GM21723 (cell line): ENCODE measurements around the gene ONECUT1.
A peak's percentile ranks its signal among the peaks of the same experiment; 100 is the strongest.

ENCODE experiments used
- ATAC-seq: cut with Tn5 transposase; IDR thresholded peaks from one replicate; pipeline ENCODE4 v1.9.1; 2021; ENCODE audit warnings: mild to moderate bottlenecking, moderate library complexity; ENCODE audit not compliant: unreplicated experiment

ONECUT1 gene

DNA sequence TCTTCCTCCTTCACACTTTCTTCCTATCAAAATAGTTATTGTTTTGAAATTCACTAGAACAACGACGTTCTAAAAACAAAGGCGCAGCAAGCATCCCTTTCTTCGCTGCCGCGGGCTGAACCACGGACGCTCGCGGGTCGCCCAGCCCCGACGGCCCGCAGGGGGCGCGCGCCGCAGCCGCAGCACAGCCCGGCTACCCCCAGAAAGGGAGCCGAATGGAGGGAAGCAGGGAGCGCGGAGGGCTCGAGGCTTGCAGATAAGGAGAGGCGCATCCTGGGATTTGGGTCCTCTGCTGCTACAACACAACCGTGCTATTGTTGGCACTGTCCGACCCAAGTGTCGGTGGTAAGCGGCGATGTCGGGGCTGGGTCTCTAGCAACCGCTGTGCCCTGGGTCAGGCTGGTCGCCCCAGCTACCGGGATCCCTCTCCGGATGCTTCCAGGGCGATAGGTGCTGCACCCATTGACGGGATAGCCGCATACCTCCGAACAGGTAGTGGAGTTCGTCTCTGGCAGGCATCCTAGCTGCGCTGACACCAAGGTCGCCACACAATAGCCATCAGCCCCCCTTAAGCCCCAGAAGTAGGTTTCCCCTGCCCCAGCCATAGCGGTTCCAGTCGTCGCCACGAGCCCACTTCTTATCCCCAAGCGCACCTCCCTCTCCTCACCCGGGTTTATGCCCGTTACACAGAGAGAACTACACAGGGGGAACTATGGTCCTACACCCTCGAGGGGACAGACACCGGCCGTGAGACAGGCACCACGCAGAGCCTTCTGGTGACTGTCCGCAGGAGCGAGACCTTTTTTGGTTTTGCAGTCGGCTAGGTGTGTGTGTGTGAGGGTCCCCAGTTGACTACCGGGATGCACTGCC lies 6.0 kb downstream of the ONECUT1 start:
- no peak for ATAC-seq

GRCh38 chr15:52783191-52783829 lies 6.8 kb downstream of the ONECUT1 start:
- ATAC-seq = no peak

GRCh38 chr15:52782514-52782913 lies 7.6 kb downstream of the ONECUT1 start:
- no peak for ATAC-seq

- peak; percentile 66 for ATAC-seq
Measured at GRCh38 chr15:52780172-52780980, 9.8 kb downstream of the ONECUT1 start.

- ATAC-seq = no peak
Measured at GRCh38 chr15:52778457-52778856, 11.7 kb downstream of the ONECUT1 start.

- no peak for ATAC-seq
Measured at GRCh38 chr15:52772766-52773165, 17.4 kb downstream of the ONECUT1 start.

DNA sequence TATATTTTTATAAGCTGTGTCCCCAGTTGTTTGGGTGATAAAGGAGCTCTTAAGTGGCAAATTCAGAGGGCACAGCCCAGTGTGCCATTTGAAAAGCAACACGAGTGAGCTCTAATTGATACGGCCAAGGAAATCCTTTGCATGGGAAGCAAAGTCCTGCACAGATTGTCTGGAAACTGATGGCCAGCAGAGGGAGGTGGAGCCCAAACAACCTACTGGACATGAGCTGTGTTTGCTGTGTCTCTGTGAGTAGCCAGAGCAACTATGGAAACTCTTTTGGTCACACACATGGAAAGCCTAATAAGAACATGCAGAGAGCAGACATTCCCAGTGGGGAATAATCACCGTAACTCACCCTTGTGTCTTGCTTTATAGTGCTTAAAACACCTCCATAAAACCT lies 24.4 kb downstream of the ONECUT1 start:
- ATAC-seq = no peak

- no peak for ATAC-seq
Measured at GRCh38 chr15:52764731-52765130, 25.4 kb downstream of the ONECUT1 start.

- ATAC-seq = no peak
Measured at GRCh38 chr15:52762621-52763020, 27.5 kb downstream of the ONECUT1 start.

GRCh38 chr15:52760562-52760961 lies 29.6 kb downstream of the ONECUT1 start:
- ATAC-seq = no peak

GRCh38 chr15:52759969-52760368 lies 30.2 kb downstream of the ONECUT1 start:
- ATAC-seq = no peak

DNA sequence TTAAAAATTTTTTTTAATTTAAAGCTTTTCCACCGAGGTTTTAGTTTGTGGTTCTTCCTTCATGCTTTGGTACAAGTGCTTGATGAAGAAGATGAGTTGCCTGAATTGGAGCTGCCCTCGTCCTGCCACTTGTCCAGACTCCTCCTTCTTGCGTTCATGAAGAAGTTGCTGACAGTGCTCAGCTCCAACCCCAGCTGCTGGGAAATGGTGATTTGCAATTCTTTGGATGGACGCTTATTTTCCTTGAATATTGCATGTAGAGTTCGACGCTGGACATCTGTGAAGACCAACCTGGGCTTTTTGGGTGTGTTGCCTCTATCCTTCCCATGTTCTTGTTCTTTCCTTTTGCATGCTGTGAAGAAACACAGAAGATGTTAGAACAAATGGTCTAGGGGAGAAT lies 32.6 kb downstream of the ONECUT1 start:
- ATAC-seq = no peak

GRCh38 chr15:52751522-52751921 lies 38.6 kb downstream of the ONECUT1 start:
- ATAC-seq = no peak

GRCh38 chr15:52749258-52749657 lies 40.9 kb downstream of the ONECUT1 start:
- no peak for ATAC-seq

DNA sequence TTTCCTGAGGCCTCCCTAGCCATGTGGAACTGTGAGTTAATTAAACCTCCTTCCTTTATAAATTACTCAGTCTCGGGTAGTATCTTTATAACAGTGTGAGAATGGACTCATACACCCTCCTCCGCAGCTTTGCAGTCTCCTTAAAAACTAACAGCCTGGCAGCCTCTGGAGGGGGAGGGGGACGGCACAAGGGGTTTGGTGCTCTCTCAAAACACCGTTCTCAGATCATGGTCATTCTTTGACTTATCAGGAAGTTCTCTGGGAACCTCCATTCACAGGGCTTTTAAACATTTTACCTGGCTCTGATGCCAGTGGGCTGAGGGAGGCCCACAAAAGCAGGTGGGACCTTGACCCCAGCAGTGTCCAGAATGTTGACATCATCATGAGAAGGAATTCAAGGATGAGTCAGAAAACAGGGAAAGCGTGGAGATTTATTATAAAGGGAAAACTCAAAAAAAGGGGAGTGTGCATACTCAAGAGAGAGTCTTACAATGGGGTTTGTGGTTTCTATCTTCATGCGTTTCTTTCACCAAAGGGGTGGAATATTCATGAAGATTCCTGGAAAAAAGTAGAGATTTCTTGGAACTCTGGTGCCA lies 43.9 kb downstream of the ONECUT1 start:
- ATAC-seq = no peak

GRCh38 chr15:52745326-52746161 lies 44.6 kb downstream of the ONECUT1 start:
- no peak for ATAC-seq

DNA sequence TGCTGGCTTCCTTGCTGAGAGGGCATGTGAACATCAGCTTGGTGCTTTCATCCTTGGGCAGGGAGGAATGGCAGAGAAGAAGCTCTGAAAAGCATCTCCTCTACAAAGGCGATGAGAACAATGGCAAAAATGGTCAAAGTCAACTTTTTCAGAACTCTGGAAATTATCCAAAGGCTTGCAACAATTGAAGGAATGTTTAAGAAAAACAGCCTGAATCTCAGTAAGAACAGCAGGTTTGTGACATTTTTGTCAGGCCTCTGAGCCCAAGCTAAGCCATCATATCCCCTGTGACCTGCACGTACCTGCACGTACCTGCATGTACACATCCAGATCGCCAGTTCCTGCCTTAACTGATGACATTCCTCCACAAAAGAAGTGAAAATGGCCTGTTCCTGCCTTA lies 51.8 kb downstream of the ONECUT1 start:
- ATAC-seq = no peak

- no peak for ATAC-seq
Measured at GRCh38 chr15:52737720-52738119, 52.4 kb downstream of the ONECUT1 start.

DNA sequence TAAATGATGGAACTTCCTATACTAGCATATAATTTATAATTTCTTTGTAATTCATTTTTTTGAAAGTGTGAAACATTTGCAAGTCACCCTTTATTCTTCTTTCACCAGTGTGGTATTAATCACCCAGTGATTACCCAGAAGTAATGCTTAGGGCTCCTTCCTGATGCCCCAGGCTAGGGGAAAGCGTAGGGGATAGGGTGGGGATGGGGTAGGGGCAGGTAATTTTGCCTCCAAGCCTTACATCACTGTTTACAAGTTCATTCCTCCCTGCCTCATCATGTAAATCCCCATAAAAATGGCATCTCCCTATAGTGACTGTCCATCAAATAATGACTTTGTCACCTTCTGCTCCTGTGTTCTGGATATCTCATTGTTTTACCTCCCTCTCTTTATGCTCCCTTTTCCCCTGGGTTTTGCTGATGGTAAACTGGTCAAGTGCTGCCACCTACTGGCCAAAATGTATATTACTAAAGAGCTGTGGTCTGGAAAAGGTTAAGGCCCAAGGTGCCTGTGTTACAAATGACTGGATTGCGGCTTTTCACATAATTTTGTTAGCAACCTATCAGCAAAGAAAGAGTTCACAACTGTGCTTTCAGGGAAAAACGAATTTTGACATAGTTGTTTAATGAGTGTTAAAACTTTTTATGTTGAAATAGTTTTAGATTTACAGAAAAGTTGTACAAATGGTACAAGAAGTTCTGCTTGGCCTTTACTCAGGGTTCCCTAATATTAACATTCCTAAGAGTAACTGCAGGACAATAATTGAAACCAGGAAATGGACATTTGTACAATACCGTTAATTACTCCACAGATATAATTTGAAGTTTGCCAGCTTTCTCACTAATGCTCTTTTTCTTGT lies 54.7 kb downstream of the ONECUT1 start:
- ATAC-seq = peak; percentile 89
